Measurements from ENCODE around the gene CCL1. TPM values are rescaled to one million over a fixed set of nuclear protein-coding genes. Genes with fewer than 3 reads are reported as not detected.

CCL1 gene
- total and polyA plus RNA-seq, 10 of the 15 experiments (the other 5 are each of a cell fraction or from before 2014, with no cell fraction given): 0.14 to 1.8 (median 0.40) TPM; not detected in 3

- TF ChIP-seq REST (IDR thresholded peaks at IDR 0.05; ENCODE audit: low read depth, low read length) (no peak), ZNF687 (IDR thresholded peaks at IDR 0.05) (no peak), ELK1 (IDR thresholded peaks at IDR 0.05; ENCODE audit: low read depth, low read length) (no peak), SREBF2 (IDR thresholded peaks at IDR 0.05; ENCODE audit: low read length) (no peak), SMC3 (IDR thresholded peaks at IDR 0.05; ENCODE audit: borderline replicate concordance, low read length) (peak; percentile 99), NKRF (conservative IDR thresholded peaks at IDR 0.05) (no peak)
Observed at GRCh38 chr17:34361478-34362061, 1.5 kb downstream of the CCL1 start (continued).

Data from GM12878 (cell line).